EL (cell line): ENCODE results near the gene OLAH.
A peak's percentile ranks its signal among the peaks of the same experiment; 100 is the strongest.

Source experiments
- DNase-seq: peaks from one replicate; pipeline ENCODE4 v3.0.0-alpha.2; 2016

OLAH gene

GRCh38 chr10:15072358-15072757 is 28.6 kb downstream of the OLAH start:
- DNase-seq, result no peak

DNA sequence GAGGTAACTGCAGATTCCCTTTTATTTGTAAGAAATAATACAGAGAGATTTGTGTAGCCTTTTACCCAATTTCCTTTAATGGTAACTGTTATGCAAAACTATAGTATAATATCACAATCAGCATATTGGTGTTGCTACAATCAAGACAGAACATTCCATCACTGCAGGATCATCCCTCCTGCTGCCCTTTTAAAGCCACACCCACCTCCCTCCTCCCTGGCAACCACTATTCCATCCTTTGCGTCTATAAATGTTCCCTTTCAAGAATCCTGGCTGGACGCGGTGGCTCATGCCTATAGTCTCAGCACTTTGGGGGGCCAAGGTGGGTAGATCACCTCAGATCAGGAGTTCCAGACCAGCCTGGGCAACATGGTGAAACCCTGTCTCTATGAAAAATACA is 31.7 kb downstream of the OLAH start:
- DNase-seq, result no peak

GRCh38 chr10:15083674-15084501 is 40.1 kb downstream of the OLAH start:
- DNase-seq, result no peak

GRCh38 chr10:15084502-15084922 is 40.8 kb downstream of the OLAH start:
- peak; percentile 97 for DNase-seq

DNA sequence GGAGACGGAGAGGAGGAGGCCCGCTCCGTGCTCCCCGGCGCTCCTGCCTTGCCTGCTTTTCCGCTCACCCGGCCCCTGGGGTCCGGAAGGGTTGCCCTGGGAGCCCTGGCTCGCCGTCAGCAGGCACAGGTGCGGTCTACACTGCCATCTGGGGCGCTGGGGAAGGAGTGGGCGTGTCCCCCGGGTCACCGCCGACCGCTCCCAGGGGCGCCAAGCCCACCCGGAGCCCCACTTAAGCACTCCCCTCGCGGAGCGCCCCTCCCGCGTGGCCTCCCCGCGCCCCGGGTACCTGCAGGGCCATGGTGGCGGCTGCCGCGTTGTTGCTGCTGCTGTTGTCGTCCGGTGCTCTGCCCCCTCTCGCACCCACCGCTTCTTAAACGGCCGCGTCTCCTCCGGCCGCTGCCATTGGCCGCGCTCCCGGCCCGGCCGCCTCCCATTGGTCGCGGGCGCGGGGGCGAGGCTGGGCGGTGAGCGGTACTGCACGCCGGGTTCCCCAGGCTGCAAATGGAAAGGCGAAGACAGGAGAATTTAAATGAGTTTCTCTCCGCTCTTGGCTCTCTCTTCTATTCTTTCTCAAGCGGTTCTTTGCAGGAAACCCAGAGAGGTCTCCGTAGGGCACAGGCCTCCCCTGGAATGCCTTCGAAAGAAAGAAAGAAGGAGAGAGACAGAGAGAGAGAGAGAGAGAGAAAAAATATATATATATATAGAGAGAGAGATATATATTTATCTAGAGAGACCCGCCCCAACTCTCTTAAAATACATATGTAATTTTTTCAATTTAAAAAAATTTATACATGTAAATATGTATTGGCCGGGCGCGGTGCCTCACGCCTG is 44.9 kb downstream of the OLAH start, which contains the start of gene ACBD7:
ACBD7 (minus strand) TSS at position 349 of the 834 bp plus-strand sequence; CDS start at position 301, 48 bp downstream.
- DNase-seq, result peak; percentile 83

DNA sequence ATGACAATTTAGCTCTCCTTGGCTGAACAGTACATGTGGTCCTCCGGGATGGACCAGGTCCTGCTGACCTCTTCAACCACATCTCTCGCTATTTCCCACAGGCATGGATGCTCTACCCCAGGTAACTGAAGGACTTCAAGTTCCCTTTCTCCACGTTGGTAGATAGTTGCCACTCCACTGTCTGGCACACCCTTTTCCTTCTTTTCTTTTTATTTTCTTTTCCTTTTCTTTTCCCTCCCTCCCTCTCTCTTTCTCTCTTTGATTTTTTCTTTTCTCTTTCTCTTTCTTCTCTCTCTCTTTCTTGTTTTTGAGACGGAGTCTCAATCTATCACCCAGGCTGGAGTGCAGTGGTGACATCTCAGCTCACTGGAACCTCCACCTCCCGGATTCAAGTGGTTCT is 47.7 kb downstream of the OLAH start:
- no peak for DNase-seq

DNA sequence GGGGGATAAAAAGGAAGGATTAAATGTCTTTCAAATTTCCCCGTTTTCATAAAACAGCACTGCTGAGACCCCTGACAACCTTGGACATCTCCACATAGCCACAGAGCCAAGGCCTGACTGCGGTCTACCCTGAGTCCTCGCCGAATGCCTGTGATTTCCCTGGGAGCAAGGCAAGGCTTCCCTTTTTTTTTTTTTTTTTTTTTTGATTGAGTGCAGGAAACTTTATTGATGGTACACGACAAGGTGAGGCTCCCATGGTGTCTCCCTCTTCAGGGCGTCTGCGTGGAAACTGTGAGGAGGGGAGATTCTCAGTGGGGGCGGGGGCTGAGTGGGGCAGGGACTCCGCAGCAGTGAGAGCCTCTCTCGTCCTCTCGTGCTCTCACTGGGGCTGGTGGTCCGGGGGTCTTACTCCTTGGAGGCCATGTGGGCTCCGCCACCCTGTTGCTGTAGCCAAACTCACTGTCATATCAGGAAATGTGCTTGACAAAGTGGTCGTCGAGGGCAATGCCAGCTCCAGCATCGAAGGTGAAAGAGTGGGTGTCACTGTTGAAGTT is 49.2 kb downstream of the OLAH start:
- no peak for DNase-seq

GRCh38 chr10:15096661-15097010 is 52.9 kb downstream of the OLAH start:
- DNase-seq, result no peak

GRCh38 chr10:15097011-15097812 is 53.5 kb downstream of the OLAH start, which contains the start of gene RPP38:
Gene RPP38, plus strand, starts transcription at chr10:15097355. Its CDS starts 5,960 bp downstream, at chr10:15103315.
- DNase-seq, result peak; percentile 97

DNA sequence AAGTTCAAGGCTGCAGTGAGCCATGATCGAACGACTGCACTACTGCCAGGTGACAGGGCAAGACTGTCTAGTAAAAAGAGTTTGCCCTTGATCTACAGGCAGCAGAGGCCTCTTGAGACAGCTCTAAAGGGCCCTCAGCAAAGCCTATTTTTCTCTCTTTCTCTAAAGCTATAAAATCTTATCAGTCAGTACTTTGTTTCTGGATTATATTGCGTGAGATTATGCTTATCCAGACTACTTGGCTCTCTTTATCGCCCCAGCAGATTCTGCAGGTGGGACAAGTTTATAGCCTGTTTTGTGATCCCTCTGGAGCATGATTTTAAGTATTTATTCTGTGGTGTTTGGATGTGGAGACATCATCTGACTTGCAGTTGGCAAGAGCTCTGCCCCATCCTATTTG is 56.1 kb downstream of the OLAH start:
- DNase-seq, result no peak

- DNase-seq, result no peak
Measured at GRCh38 chr10:15103513-15103912, 59.8 kb downstream of the OLAH start.

- peak; percentile 79 for DNase-seq
Measured at GRCh38 chr10:15106352-15107013, 62.7 kb downstream of the OLAH start.

- DNase-seq, result no peak
Measured at GRCh38 chr10:15112657-15113056, 68.9 kb downstream of the OLAH start.

DNA sequence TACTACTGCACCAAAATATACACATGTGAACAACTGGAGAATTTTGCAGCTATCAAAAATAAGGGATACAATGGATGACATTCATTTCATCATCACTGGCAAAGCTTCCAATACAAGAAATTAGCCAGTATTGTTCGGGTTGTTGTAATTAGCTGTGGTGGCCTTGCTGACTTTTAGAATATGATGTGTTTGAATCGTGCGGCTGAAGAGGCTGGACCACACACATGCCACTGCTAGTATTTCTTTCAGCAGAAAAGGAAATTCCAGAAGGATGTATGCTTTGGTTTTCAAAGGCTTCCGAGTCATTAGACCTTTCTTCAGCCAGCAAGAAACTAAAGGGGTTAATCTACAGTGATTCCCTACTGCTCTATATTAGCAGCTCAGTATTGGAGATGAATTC is 70.0 kb downstream of the OLAH start:
- DNase-seq, result no peak

DNA sequence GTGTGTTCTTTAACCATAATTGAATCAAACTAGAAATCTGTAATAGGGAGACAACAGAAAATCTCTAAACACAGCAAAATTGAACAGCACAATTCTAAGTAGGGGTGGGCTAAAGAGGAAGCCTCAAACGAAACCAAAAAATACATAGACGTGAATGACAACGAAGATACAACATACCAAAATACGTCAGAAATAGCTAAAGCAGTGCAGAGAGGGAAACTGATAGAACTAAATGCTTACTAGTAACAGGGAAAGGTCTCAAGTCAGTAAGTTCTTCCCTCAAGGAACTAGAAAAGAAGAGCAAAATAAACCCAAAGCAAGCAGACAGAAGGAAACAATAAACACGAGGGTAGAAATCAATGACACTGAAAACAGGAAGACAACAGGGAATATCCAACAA is 72.5 kb downstream of the OLAH start:
- no peak for DNase-seq

GRCh38 chr10:15118615-15119014 is 74.9 kb downstream of the OLAH start:
- no peak for DNase-seq

DNA sequence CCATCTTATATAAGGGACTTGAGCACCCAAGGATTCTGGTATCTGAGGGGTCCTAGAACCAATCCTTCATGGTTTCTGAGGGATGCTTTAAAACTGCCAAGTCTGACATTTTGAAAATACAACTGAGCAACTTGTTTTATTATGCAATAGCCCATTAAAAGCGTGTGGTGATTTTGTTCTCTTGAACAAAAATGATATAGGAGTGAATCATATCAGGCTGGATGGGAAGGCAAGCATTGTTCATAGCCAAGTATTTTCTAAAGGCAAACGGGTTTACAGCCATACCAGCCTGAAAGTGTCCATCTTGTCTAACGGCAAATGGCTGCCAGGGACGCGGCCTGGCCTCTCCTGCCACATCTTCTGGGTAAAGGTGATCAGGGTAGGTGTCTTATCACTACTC is 76.8 kb downstream of the OLAH start:
- peak; percentile 73 for DNase-seq

GRCh38 chr10:15121707-15122106 is 78.0 kb downstream of the OLAH start:
- peak; percentile 55 for DNase-seq

DNA sequence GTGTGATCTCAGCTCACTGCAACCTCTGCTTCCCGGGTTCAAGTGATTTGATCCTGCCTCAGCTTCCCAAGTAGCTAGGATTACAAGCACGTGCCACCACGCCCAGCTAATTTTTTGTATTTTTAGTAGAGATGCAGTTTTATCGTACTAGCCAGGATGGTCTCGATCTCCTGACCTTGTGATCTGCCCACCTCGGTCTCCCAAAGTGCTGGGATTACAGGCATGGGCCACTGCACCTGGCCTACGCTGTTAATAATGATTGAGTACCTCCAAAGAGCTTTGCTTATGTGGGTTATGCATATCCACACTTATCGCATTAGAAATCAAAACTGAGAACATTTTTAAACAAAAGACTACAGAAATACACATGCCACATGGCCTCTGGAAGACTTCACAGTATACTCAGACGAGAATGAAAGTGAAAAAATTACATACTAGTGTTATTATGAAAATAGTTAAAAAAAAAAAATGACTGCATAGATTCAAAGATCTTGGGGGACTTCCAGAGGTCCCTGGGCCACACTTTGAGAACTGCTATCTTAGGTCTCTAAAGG is 78.8 kb downstream of the OLAH start:
- no peak for DNase-seq
